ENCODE results near the gene FXYD7. TPM values are rescaled to one million over a fixed set of nuclear protein-coding genes. Genes with fewer than 3 reads are reported as not detected.

FXYD7 gene
- total RNA-seq, 3 donors from 2014 or later, result 1.5 TPM; not detected in 2

GRCh38 chr19:35142606-35143230 is 337 bp upstream of the FXYD7 start:
- peak; percentile 65 to 74 (median 70) for DNase-seq
- H3K4me1 ChIP-seq (ENCODE audit: low read depth), result peaks cover 13% of the 10 kb centered on the region
- intact Hi-C loops (cut with DNase I, micrococcal nuclease), result no loop called here

GRCh38 chr19:35143818-35144217 is 763 bp downstream of the FXYD7 start:
- Histone ChIP-seq H3K9me3 (no peaks in the 10 kb centered on the region), H3K4me1 (ENCODE audit: low read depth) (peaks cover 13% of the 10 kb centered on the region), H3K36me3 (ENCODE audit: low read depth) (no peaks in the 10 kb centered on the region), H3K4me3 (no peak overlapping the region)
- DNase-seq (no peak), ATAC-seq (no peak)
- no peak for TF ChIP-seq CTCF (IDR thresholded peaks at IDR 0.05)
- intact Hi-C loops (cut with DNase I, micrococcal nuclease), result no loop called here

More at GRCh38 chr19:35142606-35143230, 337 bp upstream of the FXYD7 start:
- no peaks in the 10 kb centered on the region for H3K9me3 ChIP-seq
- TF ChIP-seq CTCF (IDR thresholded peaks at IDR 0.05), result peak; percentile 56
- peak; percentile 33 for ATAC-seq
- no peaks in the 10 kb centered on the region for H3K36me3 ChIP-seq (ENCODE audit: low read depth)
- no peak overlapping the region for H3K4me3 ChIP-seq

- Histone ChIP-seq H3K4me1 (ENCODE audit: low read depth) (peaks cover 13% of the 10 kb centered on the region), H3K4me3 (no peak overlapping the region), H3K9me3 (no peaks in the 10 kb centered on the region), H3K36me3 (ENCODE audit: low read depth) (no peaks in the 10 kb centered on the region)
- ATAC-seq, result no peak
- no peak for TF ChIP-seq CTCF (IDR thresholded peaks at IDR 0.05)
- DNase-seq, result no peak
- intact Hi-C loops (cut with DNase I, micrococcal nuclease), result no loop called here
These were observed 1.2 kb downstream of the FXYD7 start for GRCh38 chr19:35144259-35144599.

GRCh38 chr19:35144600-35145436 is 1.8 kb downstream of the FXYD7 start:
- DNase-seq (peak; percentile 79 to 89 (median 80)), ATAC-seq (peak; percentile 27)
- no peaks in the 10 kb centered on the region for H3K9me3 ChIP-seq
- H3K4me3 ChIP-seq, result no peak overlapping the region
- no peak for TF ChIP-seq CTCF (IDR thresholded peaks at IDR 0.05)
- H3K36me3 ChIP-seq (ENCODE audit: low read depth), result no peaks in the 10 kb centered on the region
- H3K4me1 ChIP-seq (ENCODE audit: low read depth), result peaks cover 12% of the 10 kb centered on the region
- intact Hi-C loops (cut with DNase I, micrococcal nuclease), result no loop called here

GRCh38 chr19:35146746-35147459 is 3.8 kb downstream of the FXYD7 start:
- no peak for TF ChIP-seq CTCF (IDR thresholded peaks at IDR 0.05)
- Histone ChIP-seq H3K4me3 (no peak overlapping the region), H3K36me3 (ENCODE audit: low read depth) (no peaks in the 10 kb centered on the region), H3K9me3 (no peaks in the 10 kb centered on the region), H3K4me1 (ENCODE audit: low read depth) (peaks cover 5% of the 10 kb centered on the region)
- intact Hi-C loops (cut with DNase I, micrococcal nuclease), result no loop called here
- no peak for DNase-seq
- ATAC-seq, result no peak
